ENCODE measurements around the gene TMUB1. TPM values are rescaled to one million over a fixed set of nuclear protein-coding genes. Genes with fewer than 3 reads are reported as not detected.

The TMUB1 gene
- total RNA-seq, 4 donors from 2014 or later: 33.7 to 78.7 (median 44.2) TPM

- WGBS, 2 donors: 93 to 96% methylated on average over 11 of the region's 12 CpGs
- H3K36me3 ChIP-seq: no peaks in the 10 kb centered on the region
- no peaks in the 10 kb centered on the region for H3K9me3 ChIP-seq
- no peak overlapping the region for H3K4me3 ChIP-seq (replicated peaks in 1 of 3)
- TF ChIP-seq POLR2A (IDR thresholded peaks at IDR 0.05) (no peak), CTCF (IDR thresholded peaks at IDR 0.05) (no peak)
- no peaks in the 10 kb centered on the region for H3K27me3 ChIP-seq
- H3K4me1 ChIP-seq: peaks cover 0 to 8% of the 10 kb centered on the region in 2 donors
- H3K27ac ChIP-seq: no peak overlapping the region
- DNase-seq: no peak
- intact Hi-C loops (cut with DNase I): no loop called here
Measured at GRCh38 chr7:151103973-151104372, 20.7 kb upstream of the TMUB1 start.

DNA sequence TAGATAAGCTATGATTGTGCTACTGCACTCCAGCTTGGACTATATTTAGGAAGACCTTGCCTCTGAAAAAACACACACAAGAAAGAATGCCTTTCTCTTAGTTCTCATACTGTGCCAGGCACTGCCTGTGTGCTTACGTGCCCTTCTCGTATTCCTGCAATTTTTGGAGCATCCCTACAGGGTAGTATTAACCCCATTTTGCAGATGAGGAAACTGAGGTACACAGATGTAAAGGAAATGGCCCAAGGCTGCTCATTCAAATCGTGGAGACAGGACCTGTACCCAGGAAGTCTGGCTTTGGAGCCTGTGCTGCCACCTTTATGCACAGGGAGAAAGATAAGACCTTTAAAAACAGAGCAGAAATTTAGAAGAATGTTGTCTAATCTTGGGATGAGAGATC is 19.7 kb upstream of the TMUB1 start:
- DNase-seq: no peak
- intact Hi-C loops (cut with DNase I): no loop called here
- TF ChIP-seq POLR2A (IDR thresholded peaks at IDR 0.05) (no peak), CTCF (IDR thresholded peaks at IDR 0.05) (no peak)
- Histone ChIP-seq H3K36me3 (no peaks in the 10 kb centered on the region), H3K4me3 (replicated peaks in 1 of 3) (no peak overlapping the region), H3K9me3 (no peaks in the 10 kb centered on the region), H3K4me1 (peaks cover 0 to 8% of the 10 kb centered on the region in 2 donors), H3K27ac (no peak overlapping the region), H3K27me3 (no peaks in the 10 kb centered on the region)
- WGBS, 2 donors: 81 to 86% methylated on average over 3 of the region's 3 CpGs

- Histone ChIP-seq H3K36me3 (no peaks in the 10 kb centered on the region), H3K27ac (no peak overlapping the region), H3K27me3 (no peaks in the 10 kb centered on the region), H3K9me3 (no peaks in the 10 kb centered on the region), H3K4me3 (replicated peaks in 1 of 3) (no peak overlapping the region), H3K4me1 (peaks cover 0 to 14% of the 10 kb centered on the region in 2 donors)
- no peak for DNase-seq
- TF ChIP-seq POLR2A (IDR thresholded peaks at IDR 0.05) (no peak), CTCF (IDR thresholded peaks at IDR 0.05) (no peak)
- 85 to 88% methylated on average over 21 to 24 of the region's 24 CpGs for WGBS, 2 donors
- intact Hi-C loops (cut with DNase I): no loop called here
Measured at GRCh38 chr7:151101621-151102396, 18.5 kb upstream of the TMUB1 start.

- DNase-seq: no peak
- WGBS, 2 donors: 89 to 92% methylated on average over 9 to 10 of the region's 10 CpGs
Measured at GRCh38 chr7:151100921-151101320, 17.6 kb upstream of the TMUB1 start.

More at GRCh38 chr7:151100921-151101320, 17.6 kb upstream of the TMUB1 start:
- intact Hi-C loops (cut with DNase I): no loop called here
- Histone ChIP-seq H3K9me3 (no peaks in the 10 kb centered on the region), H3K27ac (no peak overlapping the region), H3K27me3 (no peaks in the 10 kb centered on the region), H3K4me3 (replicated peaks in 1 of 3) (no peak overlapping the region), H3K4me1 (peaks cover 0 to 14% of the 10 kb centered on the region in 2 donors), H3K36me3 (no peaks in the 10 kb centered on the region)
- no peak for TF ChIP-seq CTCF (IDR thresholded peaks at IDR 0.05)

All from thyroid gland (tissue), 4 donors.